ENCODE results near the gene PDZD4. TPM values are rescaled to one million over a fixed set of nuclear protein-coding genes. Genes with fewer than 3 reads are reported as not detected.

Gene PDZD4
- total and polyA plus RNA-seq, 9 of the 15 experiments (the other 6 are each of a cell fraction or from before 2014, with no cell fraction given), result 0.05 to 0.38 (median 0.07) TPM; not detected in 5

- TF ChIP-seq REST (IDR thresholded peaks at IDR 0.05; ENCODE audit: borderline replicate concordance) (peak; percentile 73), REST (CRISPR knock-in tag; IDR thresholded peaks at IDR 0.05; ENCODE audit: low read depth) (no peak), GATAD2A (IDR thresholded peaks at IDR 0.05) (peak; percentile 69; the same call in 1 of the 2 replicates), HMGXB4 (CRISPR knock-in tag; IDR thresholded peaks at IDR 0.05) (0 out of 2 replicates have a peak, but pooled peaks have one; percentile 20), CTBP1 (IDR thresholded peaks at IDR 0.05; ENCODE audit: borderline replicate concordance) (peak; percentile 56; the same call in 1 of the 2 replicates), SMAD4 (CRISPR knock-in tag; conservative IDR thresholded peaks at IDR 0.05) (0 out of 2 replicates have a peak, but pooled peaks have one; percentile 31), TGIF2 (CRISPR knock-in tag; IDR thresholded peaks at IDR 0.05) (no peak), PHB2 (IDR thresholded peaks at IDR 0.05; ENCODE audit: low read depth) (no peak), PRPF4 (IDR thresholded peaks at IDR 0.05; ENCODE audit: insufficient read depth, low read depth, low read length, poor library complexity, severe bottlenecking) (no peak), MAFF (IDR thresholded peaks at IDR 0.05; ENCODE audit: low read length) (no peak), TFAP4 (CRISPR knock-in tag; IDR thresholded peaks at IDR 0.05; ENCODE audit: borderline replicate concordance) (0 out of 2 replicates have a peak, but pooled peaks have one; percentile 26), CTCFL (IDR thresholded peaks at IDR 0.05; ENCODE audit: borderline replicate concordance, insufficient read depth, low read depth, low read length, poor library complexity, severe bottlenecking) (peak; percentile 3), MYNN (IDR thresholded peaks at IDR 0.05) (peak; percentile 87), MYNN (CRISPR knock-in tag; IDR thresholded peaks at IDR 0.05) (no peak), SLC30A9 (CRISPR knock-in tag; IDR thresholded peaks at IDR 0.05) (no peak)
Observed at GRCh38 chrX:153763989-153764755, 66.2 kb downstream of the PDZD4 start, which contains the start of gene PLXNB3 (continued).

Measured in K562 (cell line).